ENCODE results near the gene XRCC3. TPM values are rescaled to one million over a fixed set of nuclear protein-coding genes. Genes with fewer than 3 reads are reported as not detected.

XRCC3 gene
- total RNA-seq: 10 to 100 TPM; 57.8 to 65.0 TPM

DNA sequence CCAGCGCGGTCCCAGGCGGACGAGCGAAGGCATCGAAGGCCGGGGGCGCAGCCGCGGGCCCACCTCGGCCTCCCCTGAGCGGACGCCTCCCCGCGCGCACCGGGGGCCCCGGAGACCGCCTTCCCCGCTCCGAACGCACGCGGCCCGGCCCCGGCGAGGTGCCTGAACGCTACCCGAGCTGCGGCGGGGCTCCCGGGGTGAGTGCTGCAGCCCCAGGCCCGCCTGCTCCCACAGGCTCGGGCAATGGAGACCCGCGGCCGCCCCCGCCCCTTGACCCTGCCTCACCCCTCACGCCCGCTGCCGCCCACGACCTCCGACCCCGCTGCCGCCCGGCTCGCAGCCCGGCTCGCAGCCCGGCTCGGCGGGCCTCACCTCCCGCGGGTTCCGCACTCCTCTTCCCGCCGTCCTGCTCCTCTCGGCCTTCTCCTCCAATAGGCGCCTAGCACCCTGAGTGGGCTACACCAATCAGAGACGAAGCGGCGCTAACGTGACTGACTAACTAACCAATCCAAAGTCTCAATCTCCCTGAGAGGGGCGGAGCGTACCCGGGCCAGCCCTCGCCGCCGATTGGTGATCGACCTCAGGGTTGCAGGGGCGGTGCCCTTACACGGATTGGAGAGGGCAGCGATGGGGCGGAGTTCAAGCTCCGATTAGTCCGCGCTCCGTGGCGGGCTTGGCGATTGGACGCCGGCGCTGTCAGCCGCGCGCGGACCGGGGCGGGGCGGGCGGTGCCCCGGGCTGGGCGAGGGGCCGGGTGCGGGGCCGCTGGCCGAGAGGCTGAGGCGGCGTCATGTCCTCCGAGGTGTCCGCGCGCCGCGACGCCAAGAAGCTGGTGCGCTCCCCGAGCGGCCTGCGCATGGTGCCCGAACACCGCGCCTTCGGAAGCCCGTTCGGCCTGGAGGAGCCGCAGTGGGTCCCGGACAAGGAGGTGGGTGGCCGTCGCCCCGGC, at the start of gene XRCC3, which contains the start of gene ZFYVE21:
Gene XRCC3, minus strand, starts transcription at position 400 of the 949 bp plus-strand sequence. CDS start 4,364 bp downstream, outside the sequence.
Gene ZFYVE21, plus strand, starts transcription at position 759 of the 949 bp plus-strand sequence. Its CDS starts 32 bp downstream, at position 791.
- Mint-ChIP-seq H3K4me1 (peaks cover 41% of the 10 kb centered on the region), H3K27ac (peak within 1 kb of the TSS; percentile 91), H3K9me3 (no peaks in the 10 kb centered on the region), H3K27me3 (peaks cover 3% of the 10 kb centered on the region), H3K36me3 (peaks cover 17% of the 10 kb centered on the region), H3K4me3 (peak within 1 kb of the TSS; percentile 90)
- DNase-seq: peak; percentile 99

DNA sequence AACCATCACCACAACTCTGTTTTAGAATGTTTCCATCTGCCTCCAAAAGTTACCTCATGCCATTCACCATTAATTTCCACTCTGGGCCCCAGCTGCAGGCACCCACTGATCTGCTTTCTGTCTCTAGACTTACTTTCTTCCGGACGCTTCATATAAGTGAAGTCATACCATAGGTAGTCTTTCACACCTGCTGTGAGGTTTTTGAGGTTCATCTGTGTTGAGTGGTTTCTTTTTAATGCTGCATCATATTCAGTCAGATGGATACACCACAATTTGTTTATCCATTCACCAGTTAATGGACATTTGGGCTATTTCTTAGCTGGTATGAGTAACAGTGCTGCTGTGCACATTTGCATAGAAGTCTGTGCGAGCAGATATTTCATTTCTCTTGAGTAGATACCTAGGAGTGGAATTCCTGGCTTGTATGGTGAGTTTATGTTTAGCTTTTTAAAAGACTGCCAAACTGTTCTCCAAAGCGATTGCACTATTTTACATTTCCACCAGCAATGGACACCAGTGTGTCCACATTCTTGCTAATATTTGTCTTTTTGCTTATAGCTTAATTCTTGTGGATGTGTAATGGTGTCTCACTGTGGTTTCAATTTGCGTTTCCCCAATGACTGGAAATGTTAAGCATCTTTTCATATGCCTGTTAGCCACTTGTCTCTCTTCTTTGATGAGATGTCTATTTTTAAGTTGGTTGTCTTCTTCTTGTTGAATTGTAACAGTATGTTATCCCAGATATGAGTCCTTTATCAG, 48.7 kb upstream of the XRCC3 start:
- no peaks in the 10 kb centered on the region for H3K36me3 Mint-ChIP-seq
- H3K4me3 Mint-ChIP-seq: no peak overlapping the region
- no peaks in the 10 kb centered on the region for H3K27me3 Mint-ChIP-seq
- H3K9me3 Mint-ChIP-seq: no peaks in the 10 kb centered on the region
- H3K4me1 Mint-ChIP-seq: peaks cover 9% of the 10 kb centered on the region
- DNase-seq: no peak
- no peak overlapping the region for H3K27ac Mint-ChIP-seq

DNA sequence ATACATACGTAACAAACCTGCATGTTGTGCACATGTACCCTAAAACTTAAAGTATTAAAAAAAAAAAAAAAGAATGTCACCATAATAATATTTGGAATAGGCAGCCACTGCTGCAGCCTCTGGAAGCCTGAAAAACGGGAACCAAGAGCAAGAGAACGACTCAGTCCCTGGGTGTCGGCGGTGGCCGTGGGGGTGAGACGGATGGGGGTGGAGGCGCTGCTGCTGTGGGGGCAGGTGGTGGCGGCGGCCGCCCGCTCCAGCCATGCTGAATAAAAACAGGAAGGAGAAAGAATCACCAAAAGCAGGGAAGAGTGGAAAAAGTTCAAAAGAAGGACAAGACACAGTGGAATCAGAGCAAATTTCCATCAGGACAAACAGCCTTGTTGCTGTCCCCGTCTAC, 47.3 kb upstream of the XRCC3 start:
- Mint-ChIP-seq H3K27me3 (no peaks in the 10 kb centered on the region), H3K4me1 (peaks cover 9% of the 10 kb centered on the region)

DNA sequence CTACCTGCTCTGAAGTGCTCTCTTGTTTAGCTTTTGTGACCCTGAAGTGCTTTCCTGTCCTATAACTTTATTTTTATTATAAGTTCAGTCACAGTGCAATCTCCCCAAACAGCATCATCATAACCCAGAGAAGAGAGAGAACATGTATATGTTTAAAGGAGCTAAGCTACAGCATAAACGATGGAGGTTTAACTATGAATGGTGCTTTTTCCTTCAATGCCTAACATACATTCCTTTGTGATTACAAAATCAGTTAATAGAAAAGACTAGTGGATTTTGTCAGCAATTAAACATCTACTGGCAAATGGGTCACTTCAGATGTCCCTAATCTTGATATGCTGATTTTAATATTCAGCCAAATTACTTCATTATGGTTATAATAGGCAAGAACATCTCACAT, 46.8 kb upstream of the XRCC3 start:
- no peak overlapping the region for H3K4me3 Mint-ChIP-seq

More for the DNA sequence above, 47.3 kb upstream of the XRCC3 start:
- H3K36me3 Mint-ChIP-seq: no peaks in the 10 kb centered on the region
- no peak overlapping the region for H3K4me3 Mint-ChIP-seq
- no peak for DNase-seq
- H3K27ac Mint-ChIP-seq: no peak overlapping the region
- no peaks in the 10 kb centered on the region for H3K9me3 Mint-ChIP-seq

DNA sequence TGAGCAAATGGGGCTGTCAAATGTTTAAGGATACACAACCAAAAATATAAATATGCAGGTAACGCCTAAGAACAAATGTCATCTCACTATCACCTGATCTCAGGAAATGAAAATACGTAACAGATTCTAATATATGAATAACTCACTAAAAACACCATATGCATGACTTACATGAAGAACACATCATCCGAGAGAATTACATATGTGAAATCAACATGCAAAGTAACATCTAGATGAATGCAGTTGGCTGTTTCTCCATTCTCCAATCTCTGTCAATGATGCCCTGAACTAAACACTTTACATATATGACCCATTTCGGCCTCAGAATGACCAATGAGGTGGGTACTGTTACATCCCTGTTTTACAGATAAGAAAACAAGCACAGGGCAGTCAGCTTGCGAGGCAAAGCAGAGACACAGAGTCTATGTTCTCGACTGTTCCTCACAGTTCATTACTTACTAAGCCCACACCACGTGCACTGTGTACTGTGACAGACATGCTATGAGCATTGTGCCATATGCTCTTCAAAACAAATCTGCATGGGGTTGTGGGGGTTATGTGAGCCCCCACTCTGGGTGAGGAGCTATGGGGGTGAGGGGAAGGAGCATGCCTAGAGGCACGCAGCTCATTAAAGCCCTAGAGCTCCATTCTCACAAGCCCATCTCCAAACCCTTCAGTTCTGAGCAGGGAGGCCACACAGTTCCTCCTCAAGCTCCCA, 43.0 kb upstream of the XRCC3 start:
- no peak for DNase-seq
- Mint-ChIP-seq H3K9me3 (no peaks in the 10 kb centered on the region), H3K27ac (no peak overlapping the region), H3K4me1 (no peaks in the 10 kb centered on the region), H3K4me3 (no peak overlapping the region), H3K27me3 (no peaks in the 10 kb centered on the region), H3K36me3 (no peaks in the 10 kb centered on the region)

More for the DNA sequence above, 46.8 kb upstream of the XRCC3 start:
- no peaks in the 10 kb centered on the region for H3K36me3 Mint-ChIP-seq
- H3K27ac Mint-ChIP-seq: no peak overlapping the region
- no peak for DNase-seq
- peaks cover 9% of the 10 kb centered on the region for H3K4me1 Mint-ChIP-seq
- H3K9me3 Mint-ChIP-seq: no peaks in the 10 kb centered on the region
- no peaks in the 10 kb centered on the region for H3K27me3 Mint-ChIP-seq

DNA sequence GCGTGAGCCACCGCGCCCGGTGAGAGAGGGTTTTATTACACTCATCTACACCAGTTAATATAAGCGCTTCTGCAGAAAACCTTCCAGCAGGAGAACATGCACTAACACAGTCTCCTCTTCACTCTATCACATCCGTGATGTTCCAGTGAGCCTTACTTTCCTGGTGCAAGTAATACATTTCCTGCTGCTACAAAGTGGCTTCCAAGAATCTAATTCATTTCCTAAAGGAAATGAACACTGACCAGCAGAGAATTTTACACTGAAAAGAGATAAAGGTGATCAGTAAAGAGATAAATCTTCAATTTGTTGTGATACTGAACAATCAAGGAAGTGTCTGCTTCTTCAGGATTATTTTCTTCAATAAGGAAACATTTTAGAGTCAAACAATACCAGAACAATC, 39.8 kb upstream of the XRCC3 start:
- Mint-ChIP-seq H3K27me3 (no peaks in the 10 kb centered on the region), H3K9me3 (no peaks in the 10 kb centered on the region), H3K27ac (no peak overlapping the region), H3K36me3 (no peaks in the 10 kb centered on the region), H3K4me3 (no peak overlapping the region), H3K4me1 (no peaks in the 10 kb centered on the region)
- DNase-seq: no peak

DNA sequence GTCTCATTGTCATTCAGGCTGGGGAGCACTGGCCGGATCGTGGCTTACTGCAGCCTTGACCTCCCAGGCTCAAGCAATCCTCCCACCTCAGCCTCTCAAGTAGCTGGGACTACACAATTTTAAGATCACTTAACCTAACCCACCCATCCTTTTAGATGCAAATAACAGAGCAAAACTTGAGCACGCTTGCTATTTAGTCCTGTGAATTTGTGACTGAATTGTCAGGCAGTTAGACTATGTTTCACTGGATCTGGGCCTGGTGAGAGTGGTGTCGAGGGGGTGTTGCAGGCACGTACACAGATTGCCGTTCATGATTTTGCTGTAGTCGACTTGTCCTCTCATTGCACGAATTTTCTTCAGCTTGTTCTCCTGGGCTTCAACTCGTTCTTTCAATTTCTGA, 38.5 kb upstream of the XRCC3 start:
- no peaks in the 10 kb centered on the region for H3K9me3 Mint-ChIP-seq
- no peak overlapping the region for H3K27ac Mint-ChIP-seq
- peaks cover 4% of the 10 kb centered on the region for H3K36me3 Mint-ChIP-seq
- peaks cover 4% of the 10 kb centered on the region for H3K4me1 Mint-ChIP-seq
- H3K4me3 Mint-ChIP-seq: no peak overlapping the region
- no peaks in the 10 kb centered on the region for H3K27me3 Mint-ChIP-seq
- no peak for DNase-seq

DNA sequence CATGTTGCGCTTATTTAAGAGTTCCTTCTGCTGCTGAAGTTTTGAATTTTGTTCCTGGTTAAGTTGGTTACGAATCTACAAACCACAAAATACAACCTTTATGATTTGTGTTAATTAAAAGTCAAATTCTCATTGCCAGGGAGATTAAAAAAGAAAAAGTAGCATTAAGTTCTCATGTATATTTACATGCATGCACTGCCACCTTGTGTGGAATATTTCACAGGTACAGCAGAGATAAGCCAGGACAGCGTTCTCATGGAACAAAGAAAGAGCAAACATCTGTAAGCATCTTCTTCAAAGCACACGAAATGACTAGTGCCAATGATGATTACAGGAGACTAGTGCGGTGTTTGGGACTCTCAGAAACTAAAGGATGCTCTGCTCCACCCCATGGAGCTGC, 34.6 kb upstream of the XRCC3 start:
- H3K9me3 Mint-ChIP-seq: no peaks in the 10 kb centered on the region
- no peak for DNase-seq
- H3K36me3 Mint-ChIP-seq: peaks cover 5% of the 10 kb centered on the region
- H3K4me1 Mint-ChIP-seq: peaks cover 14% of the 10 kb centered on the region
- no peaks in the 10 kb centered on the region for H3K27me3 Mint-ChIP-seq
- no peak overlapping the region for H3K27ac Mint-ChIP-seq
- H3K4me3 Mint-ChIP-seq: no peak overlapping the region

DNA sequence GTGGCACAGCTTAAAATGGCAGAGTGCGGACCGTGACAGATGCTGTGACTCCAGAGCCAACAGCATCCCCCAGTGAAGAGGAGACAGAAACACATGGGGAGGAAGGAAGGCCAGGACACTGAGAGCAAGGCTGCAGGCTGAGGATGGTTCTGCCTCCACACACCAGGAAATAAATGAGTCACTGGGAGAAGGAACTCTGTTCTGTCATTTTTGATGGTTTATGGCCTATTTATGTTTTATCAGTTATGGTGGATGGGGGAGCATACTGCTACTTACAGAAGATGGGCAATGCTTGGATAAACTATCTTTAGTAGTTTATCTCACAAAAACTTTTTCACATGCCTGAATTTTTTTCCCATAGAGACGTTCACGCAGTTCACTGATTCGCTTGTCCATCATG, 34.2 kb upstream of the XRCC3 start:
- Mint-ChIP-seq H3K27me3 (no peaks in the 10 kb centered on the region), H3K9me3 (no peaks in the 10 kb centered on the region), H3K27ac (peak overlapping the region; percentile 65)

DNA sequence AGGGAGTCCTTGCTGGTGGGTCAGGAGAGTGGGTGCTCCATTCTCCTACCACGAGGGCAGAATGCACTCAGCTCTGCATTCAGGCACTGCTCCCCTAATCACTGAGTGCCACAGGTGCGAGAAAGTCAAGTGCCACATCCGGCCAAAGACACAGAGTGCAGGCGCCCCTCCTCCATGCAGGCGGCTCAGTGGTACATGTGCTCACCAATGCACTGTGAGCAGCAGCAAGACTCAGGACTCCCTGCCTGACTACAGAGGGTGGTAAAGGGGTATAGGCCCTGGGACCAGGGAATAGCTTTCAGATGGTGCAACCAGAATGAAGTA, 33.2 kb upstream of the XRCC3 start:
- peak; percentile 68 for DNase-seq
- peaks cover 14% of the 10 kb centered on the region for H3K4me1 Mint-ChIP-seq
- H3K4me3 Mint-ChIP-seq: peak overlapping the region; percentile 56
- no peaks in the 10 kb centered on the region for H3K27me3 Mint-ChIP-seq
- H3K27ac Mint-ChIP-seq: peak overlapping the region; percentile 78
- H3K36me3 Mint-ChIP-seq: peaks cover 5% of the 10 kb centered on the region
- no peaks in the 10 kb centered on the region for H3K9me3 Mint-ChIP-seq

More for the DNA sequence above, 34.2 kb upstream of the XRCC3 start:
- peak overlapping the region; percentile 1 for H3K4me3 Mint-ChIP-seq
- H3K4me1 Mint-ChIP-seq: peaks cover 14% of the 10 kb centered on the region
- no peak for DNase-seq
- peaks cover 5% of the 10 kb centered on the region for H3K36me3 Mint-ChIP-seq

DNA sequence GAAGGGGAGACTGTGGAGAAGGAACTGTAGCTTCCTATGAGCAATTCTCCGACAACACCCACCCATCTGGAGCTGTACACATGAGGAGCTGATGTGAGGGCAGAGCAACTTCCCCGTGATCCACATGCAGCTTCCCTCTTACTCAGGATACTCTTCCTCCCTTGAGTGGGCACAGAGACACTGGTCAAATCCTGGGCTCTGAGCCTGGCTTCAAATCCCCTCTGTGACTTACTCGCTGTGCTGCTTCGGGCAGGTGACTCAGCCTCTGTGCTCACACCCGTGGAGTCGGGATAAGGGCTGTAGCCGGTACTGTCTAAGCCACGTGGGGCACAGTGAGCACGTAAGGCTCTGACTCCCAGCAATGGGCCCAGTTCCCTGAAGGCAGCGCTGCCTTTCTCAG, 31.4 kb upstream of the XRCC3 start:
- Mint-ChIP-seq H3K9me3 (no peaks in the 10 kb centered on the region), H3K27ac (no peak overlapping the region), H3K27me3 (no peaks in the 10 kb centered on the region), H3K4me1 (peaks cover 14% of the 10 kb centered on the region), H3K36me3 (peaks cover 5% of the 10 kb centered on the region), H3K4me3 (no peak overlapping the region)
- DNase-seq: no peak

DNA sequence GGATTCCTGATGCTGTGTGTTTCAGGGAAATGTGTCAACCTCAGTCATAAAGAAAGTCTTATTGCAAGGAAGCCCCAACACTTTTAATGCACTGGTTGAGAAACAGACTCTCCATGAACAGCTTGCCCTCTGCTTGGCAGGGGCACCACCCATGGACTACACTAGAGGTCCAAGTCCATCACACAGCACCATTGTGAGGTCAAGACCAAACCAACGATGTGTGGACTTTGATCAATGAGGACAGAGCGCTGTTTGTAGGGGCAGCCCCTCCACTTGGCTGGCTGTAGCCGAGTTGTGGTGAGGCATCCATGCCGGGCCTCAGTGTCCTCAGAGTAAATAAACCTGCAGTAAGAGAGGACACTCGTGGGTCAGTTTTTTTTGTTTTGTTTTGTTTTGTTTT, 30.2 kb upstream of the XRCC3 start:
- Mint-ChIP-seq H3K27me3 (no peaks in the 10 kb centered on the region), H3K36me3 (peaks cover 5% of the 10 kb centered on the region), H3K27ac (no peak overlapping the region), H3K4me1 (peaks cover 14% of the 10 kb centered on the region), H3K9me3 (no peaks in the 10 kb centered on the region), H3K4me3 (no peak overlapping the region)
- DNase-seq: no peak

DNA sequence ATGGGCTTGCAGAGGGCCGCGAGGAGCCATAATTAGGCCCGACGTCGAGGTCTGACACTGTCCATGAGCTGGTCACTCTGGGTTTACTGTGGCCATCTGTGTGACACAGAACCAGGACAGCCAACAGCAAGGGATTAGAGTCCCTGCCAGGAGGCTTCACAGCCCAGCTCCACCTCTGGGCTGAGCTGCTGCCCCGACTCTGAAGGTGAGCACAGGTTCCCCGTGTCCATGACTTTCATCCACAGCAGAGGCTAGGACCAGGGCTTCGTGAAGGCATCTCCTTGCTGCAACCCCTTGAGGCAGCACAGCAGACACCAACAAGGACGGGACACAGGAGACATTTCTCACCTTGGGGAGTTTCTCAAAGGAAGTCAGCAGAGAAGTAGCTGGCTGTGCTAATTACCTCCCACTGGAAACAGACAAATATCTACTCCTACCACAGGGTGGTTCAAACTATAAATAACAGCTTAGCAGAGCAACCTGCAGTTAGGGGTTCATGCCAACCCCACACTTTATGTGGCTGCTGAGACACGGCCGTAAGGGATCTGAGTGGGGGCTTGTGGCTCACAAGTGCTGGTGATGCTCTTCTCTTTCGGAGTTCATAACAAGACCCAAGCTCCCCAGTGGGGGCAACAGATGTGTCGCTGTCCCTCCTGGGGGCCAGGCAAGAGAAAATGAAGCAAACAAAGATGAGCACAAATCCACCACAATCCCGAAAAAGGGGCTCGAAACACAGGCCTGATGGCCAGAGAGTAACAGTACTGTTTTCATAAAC, 29.6 kb upstream of the XRCC3 start:
- Mint-ChIP-seq H3K27ac (no peak overlapping the region), H3K9me3 (no peaks in the 10 kb centered on the region), H3K27me3 (no peaks in the 10 kb centered on the region), H3K36me3 (peaks cover 5% of the 10 kb centered on the region), H3K4me3 (no peak overlapping the region), H3K4me1 (peaks cover 14% of the 10 kb centered on the region)
- no peak for DNase-seq

DNA sequence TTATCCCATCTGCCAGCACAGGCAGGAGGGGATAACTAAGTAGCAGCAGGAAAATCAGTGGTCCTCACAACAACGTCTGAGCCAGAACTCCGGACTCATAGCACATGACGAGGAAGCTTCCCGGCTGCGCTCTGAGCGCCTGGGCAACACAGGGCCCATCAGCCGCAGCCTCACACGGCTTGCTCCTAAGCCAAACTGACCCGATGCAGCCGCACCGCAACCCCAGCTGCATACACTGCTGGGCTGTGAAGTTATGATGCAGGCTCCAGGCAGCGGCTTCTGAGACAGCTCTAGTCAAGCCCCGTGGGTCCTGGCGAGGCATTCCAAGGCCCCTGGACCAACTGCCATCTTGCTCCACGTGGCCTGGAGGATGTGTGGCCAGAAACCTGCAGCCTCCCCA, 28.4 kb upstream of the XRCC3 start:
- peaks cover 2% of the 10 kb centered on the region for H3K36me3 Mint-ChIP-seq
- H3K4me3 Mint-ChIP-seq: no peak overlapping the region
- no peaks in the 10 kb centered on the region for H3K27me3 Mint-ChIP-seq
- H3K4me1 Mint-ChIP-seq: peaks cover 9% of the 10 kb centered on the region
- DNase-seq: no peak
- H3K27ac Mint-ChIP-seq: no peak overlapping the region
- no peaks in the 10 kb centered on the region for H3K9me3 Mint-ChIP-seq
